Panc1 (cell line): ENCODE measurements around the gene MSX1.

Experiments
- CTCF ChIP-seq: fragments of 450-650 bp; IDR thresholded peaks from 2 replicates; pipeline ENCODE4 v1.5.1; 2017; ENCODE audit warnings: mild to moderate bottlenecking
- POLR2AphosphoS5 ChIP-seq: IDR thresholded peaks from 2 replicates; pipeline ENCODE4 v1.6.1; 2012; ENCODE audit warnings: mild to moderate bottlenecking, low read depth, low read length, moderate library complexity
- REST ChIP-seq, 2 experiments: IDR thresholded peaks; 2 replicates each; pipeline ENCODE4 v1.6.1; 2011 to 2012; ENCODE audit warnings: low read depth in 2 of 2, control low read depth in 1 of 2, low read length in 1 of 2, mild to moderate bottlenecking in 1 of 2, moderate library complexity in 1 of 2; ENCODE audit not compliant: insufficient read depth in 1 of 2
- SIN3A ChIP-seq: IDR thresholded peaks from 2 replicates; pipeline ENCODE4 v1.6.1; 2012; ENCODE audit warnings: low read depth, mild to moderate bottlenecking, low read length, moderate library complexity, borderline replicate concordance; ENCODE audit not compliant: insufficient read depth
- TCF7L2 ChIP-seq: IDR thresholded peaks from 2 replicates; pipeline ENCODE4 v1.6.1; 2011; ENCODE audit warnings: mild to moderate bottlenecking, low read depth, low read length, inconsistent platforms

- TF ChIP-seq CTCF (no peak), SIN3A (no peak), POLR2AphosphoS5 (no peak), REST (IDR thresholded peaks at IDR 0.05; ENCODE audit: insufficient read depth in 1 of 2, low read depth in 2 of 2, low read length in 1 of 2) (no peak), TCF7L2 (no peak)
Observed at GRCh38 chr4:4838936-4839810, 20.3 kb upstream of the MSX1 start.
